ENCODE results near the gene KIZ. TPM values are rescaled to one million over a fixed set of nuclear protein-coding genes. Genes with fewer than 3 reads are reported as not detected.
"Not testable (repeated sequence)": the region's sequence is repeated elsewhere in the genome, so short reads cannot be mapped to it uniquely, and the experiment has no call there.

KIZ gene
- polyA plus RNA-seq, 1 donor = 12.9 TPM

GRCh38 chr20:21238818-21239536 is 113.1 kb downstream of the KIZ start:
- Histone ChIP-seq H3K4me3 (ENCODE audit: low read length) (no peak overlapping the region), H3K36me3 (ENCODE audit: control insufficient read depth, insufficient read depth, low read length) (peaks cover 3% of the 10 kb centered on the region), H3K4me1 (ENCODE audit: control insufficient read depth, insufficient read depth, low read length) (no peaks in the 10 kb centered on the region), H3K27me3 (ENCODE audit: control insufficient read depth, insufficient read depth, low read length) (no peaks in the 10 kb centered on the region), H3K27ac (ENCODE audit: low read length) (no peak overlapping the region), H3K9me3 (ENCODE audit: control insufficient read depth, low read depth, low read length) (no peaks in the 10 kb centered on the region)
- no CpG with 5 or more reads among the region's 6 CpGs for WGBS (ENCODE audit: insufficient coverage, low lambda C conversion rate)
- DNase-seq = no peak

GRCh38 chr20:21240394-21240793 is 114.5 kb downstream of the KIZ start:
- Histone ChIP-seq H3K36me3 (ENCODE audit: control insufficient read depth, insufficient read depth, low read length) (peaks cover 6% of the 10 kb centered on the region), H3K4me1 (ENCODE audit: control insufficient read depth, insufficient read depth, low read length) (no peaks in the 10 kb centered on the region), H3K9me3 (ENCODE audit: control insufficient read depth, low read depth, low read length) (no peaks in the 10 kb centered on the region), H3K4me3 (ENCODE audit: low read length) (no peak overlapping the region), H3K27me3 (ENCODE audit: control insufficient read depth, insufficient read depth, low read length) (no peaks in the 10 kb centered on the region), H3K27ac (ENCODE audit: low read length) (no peak overlapping the region)
- WGBS (ENCODE audit: insufficient coverage, low lambda C conversion rate) = 100% methylated on average over 1 of the region's 9 CpGs
- no peak for DNase-seq

- peaks cover 10% of the 10 kb centered on the region for H3K36me3 ChIP-seq (ENCODE audit: control insufficient read depth, insufficient read depth, low read length)
- no CpG with 5 or more reads among the region's 7 CpGs for WGBS (ENCODE audit: insufficient coverage, low lambda C conversion rate)
Observed at GRCh38 chr20:21241406-21241805, 115.5 kb downstream of the KIZ start.

GRCh38 chr20:21243811-21244210 is 117.9 kb downstream of the KIZ start:
- no peak overlapping the region for H3K4me3 ChIP-seq (ENCODE audit: low read length)
- no peak for DNase-seq
- 100% methylated on average over 2 of the region's 12 CpGs for WGBS (ENCODE audit: insufficient coverage, low lambda C conversion rate)
- no peaks in the 10 kb centered on the region for H3K27me3 ChIP-seq (ENCODE audit: control insufficient read depth, insufficient read depth, low read length)
- no peaks in the 10 kb centered on the region for H3K4me1 ChIP-seq (ENCODE audit: control insufficient read depth, insufficient read depth, low read length)
- no peak overlapping the region for H3K27ac ChIP-seq (ENCODE audit: low read length)
- no peaks in the 10 kb centered on the region for H3K9me3 ChIP-seq (ENCODE audit: control insufficient read depth, low read depth, low read length)
- H3K36me3 ChIP-seq (ENCODE audit: control insufficient read depth, insufficient read depth, low read length) = peaks cover 9% of the 10 kb centered on the region

More at GRCh38 chr20:21241406-21241805, 115.5 kb downstream of the KIZ start:
- H3K4me1 ChIP-seq (ENCODE audit: control insufficient read depth, insufficient read depth, low read length) = no peaks in the 10 kb centered on the region
- H3K4me3 ChIP-seq (ENCODE audit: low read length) = no peak overlapping the region
- no peaks in the 10 kb centered on the region for H3K9me3 ChIP-seq (ENCODE audit: control insufficient read depth, low read depth, low read length)
- H3K27me3 ChIP-seq (ENCODE audit: control insufficient read depth, insufficient read depth, low read length) = no peaks in the 10 kb centered on the region
- no peak overlapping the region for H3K27ac ChIP-seq (ENCODE audit: low read length)
- DNase-seq = peak in 1 of 2 donors; percentile 4

- no peaks in the 10 kb centered on the region for H3K9me3 ChIP-seq (ENCODE audit: control insufficient read depth, low read depth, low read length)
- H3K27ac ChIP-seq (ENCODE audit: low read length) = no peak overlapping the region
- no peak overlapping the region for H3K4me3 ChIP-seq (ENCODE audit: low read length)
- no peak for DNase-seq
- WGBS (ENCODE audit: insufficient coverage, low lambda C conversion rate) = no CpG with 5 or more reads among the region's 3 CpGs
- H3K36me3 ChIP-seq (ENCODE audit: control insufficient read depth, insufficient read depth, low read length) = peaks cover 7% of the 10 kb centered on the region
- H3K27me3 ChIP-seq (ENCODE audit: control insufficient read depth, insufficient read depth, low read length) = no peaks in the 10 kb centered on the region
- H3K4me1 ChIP-seq (ENCODE audit: control insufficient read depth, insufficient read depth, low read length) = no peaks in the 10 kb centered on the region
Observed at GRCh38 chr20:21244808-21245207, 118.9 kb downstream of the KIZ start.

- Histone ChIP-seq H3K36me3 (ENCODE audit: control insufficient read depth, insufficient read depth, low read length) (peaks cover 7% of the 10 kb centered on the region), H3K4me1 (ENCODE audit: control insufficient read depth, insufficient read depth, low read length) (no peaks in the 10 kb centered on the region)
- WGBS (ENCODE audit: insufficient coverage, low lambda C conversion rate) = no CpG with 5 or more reads among the region's 3 CpGs
Observed at GRCh38 chr20:21246161-21246560, 120.3 kb downstream of the KIZ start.

GRCh38 chr20:21247603-21248095 is 121.8 kb downstream of the KIZ start:
- not testable (repeated sequence) for H3K4me3 ChIP-seq (ENCODE audit: low read length); H3K27me3 ChIP-seq (ENCODE audit: control insufficient read depth, insufficient read depth, low read length); DNase-seq; H3K27ac ChIP-seq (ENCODE audit: low read length); H3K36me3 ChIP-seq (ENCODE audit: control insufficient read depth, insufficient read depth, low read length); H3K4me1 ChIP-seq (ENCODE audit: control insufficient read depth, insufficient read depth, low read length); H3K9me3 ChIP-seq (ENCODE audit: control insufficient read depth, low read depth, low read length)
- 100% methylated on average over 1 of the region's 8 CpGs for WGBS (ENCODE audit: insufficient coverage, low lambda C conversion rate)

More at GRCh38 chr20:21246161-21246560, 120.3 kb downstream of the KIZ start:
- Histone ChIP-seq H3K4me3 (ENCODE audit: low read length) (no peak overlapping the region), H3K9me3 (ENCODE audit: control insufficient read depth, low read depth, low read length) (no peaks in the 10 kb centered on the region), H3K27me3 (ENCODE audit: control insufficient read depth, insufficient read depth, low read length) (no peaks in the 10 kb centered on the region), H3K27ac (ENCODE audit: low read length) (no peak overlapping the region)
- no peak for DNase-seq

GRCh38 chr20:21251278-21251677 is 125.4 kb downstream of the KIZ start:
- no peaks in the 10 kb centered on the region for H3K9me3 ChIP-seq (ENCODE audit: control insufficient read depth, low read depth, low read length)
- H3K4me3 ChIP-seq (ENCODE audit: low read length) = no peak overlapping the region
- no CpG with 5 or more reads among the region's 6 CpGs for WGBS (ENCODE audit: insufficient coverage, low lambda C conversion rate)
- H3K36me3 ChIP-seq (ENCODE audit: control insufficient read depth, insufficient read depth, low read length) = no peaks in the 10 kb centered on the region
- no peaks in the 10 kb centered on the region for H3K4me1 ChIP-seq (ENCODE audit: control insufficient read depth, insufficient read depth, low read length)
- no peak for DNase-seq
- no peak overlapping the region for H3K27ac ChIP-seq (ENCODE audit: low read length)
- H3K27me3 ChIP-seq (ENCODE audit: control insufficient read depth, insufficient read depth, low read length) = no peaks in the 10 kb centered on the region

- Histone ChIP-seq H3K4me3 (ENCODE audit: low read length) (no peak overlapping the region), H3K9me3 (ENCODE audit: control insufficient read depth, low read depth, low read length) (no peaks in the 10 kb centered on the region)
- no CpG with 5 or more reads among the region's 3 CpGs for WGBS (ENCODE audit: insufficient coverage, low lambda C conversion rate)
Observed at GRCh38 chr20:21257192-21257591, 131.3 kb downstream of the KIZ start.

GRCh38 chr20:21258411-21258810 is 132.5 kb downstream of the KIZ start:
- DNase-seq = no peak
- Histone ChIP-seq H3K4me3 (ENCODE audit: low read length) (no peak overlapping the region), H3K9me3 (ENCODE audit: control insufficient read depth, low read depth, low read length) (no peaks in the 10 kb centered on the region), H3K27ac (ENCODE audit: low read length) (no peak overlapping the region), H3K27me3 (ENCODE audit: control insufficient read depth, insufficient read depth, low read length) (no peaks in the 10 kb centered on the region), H3K4me1 (ENCODE audit: control insufficient read depth, insufficient read depth, low read length) (no peaks in the 10 kb centered on the region), H3K36me3 (ENCODE audit: control insufficient read depth, insufficient read depth, low read length) (no peaks in the 10 kb centered on the region)
- 100% methylated on average over 2 of the region's 6 CpGs for WGBS (ENCODE audit: insufficient coverage, low lambda C conversion rate)

More at GRCh38 chr20:21257192-21257591, 131.3 kb downstream of the KIZ start:
- Histone ChIP-seq H3K36me3 (ENCODE audit: control insufficient read depth, insufficient read depth, low read length) (no peaks in the 10 kb centered on the region), H3K4me1 (ENCODE audit: control insufficient read depth, insufficient read depth, low read length) (no peaks in the 10 kb centered on the region), H3K27me3 (ENCODE audit: control insufficient read depth, insufficient read depth, low read length) (no peaks in the 10 kb centered on the region), H3K27ac (ENCODE audit: low read length) (no peak overlapping the region)
- DNase-seq = no peak

GRCh38 chr20:21259346-21259745 is 133.5 kb downstream of the KIZ start:
- H3K4me1 ChIP-seq (ENCODE audit: control insufficient read depth, insufficient read depth, low read length) = no peaks in the 10 kb centered on the region
- WGBS (ENCODE audit: insufficient coverage, low lambda C conversion rate) = 100% methylated on average over 2 of the region's 8 CpGs
- no peak for DNase-seq

More at GRCh38 chr20:21259346-21259745, 133.5 kb downstream of the KIZ start:
- Histone ChIP-seq H3K9me3 (ENCODE audit: control insufficient read depth, low read depth, low read length) (no peaks in the 10 kb centered on the region), H3K27ac (ENCODE audit: low read length) (no peak overlapping the region), H3K36me3 (ENCODE audit: control insufficient read depth, insufficient read depth, low read length) (no peaks in the 10 kb centered on the region), H3K4me3 (ENCODE audit: low read length) (no peak overlapping the region), H3K27me3 (ENCODE audit: control insufficient read depth, insufficient read depth, low read length) (no peaks in the 10 kb centered on the region)
